ENCODE measurements around the gene TRAF3. TPM values are rescaled to one million over a fixed set of nuclear protein-coding genes. Genes with fewer than 3 reads are reported as not detected.

The TRAF3 gene
- total and polyA plus RNA-seq, 3 donors from 2014 or later, result 24.3 to 38.8 (median 38.2) TPM

- Histone ChIP-seq H3K9me3 (no peaks in the 10 kb centered on the region), H3K27ac (no peak overlapping the region), H3K4me3 (no peak overlapping the region), H3K36me3 (ENCODE audit: low read depth, missing control alignments) (no peaks in the 10 kb centered on the region), H3K4me1 (no peaks in the 10 kb centered on the region), H3K27me3 (no peaks in the 10 kb centered on the region)
- intact Hi-C loops (cut with DNase I; ENCODE audit: low total_unique reads), result no loop called here
- TF ChIP-seq POLR2A (IDR thresholded peaks at IDR 0.05), result no peak
- TF ChIP-seq CTCF (IDR thresholded peaks at IDR 0.05), result no peak
- DNase-seq, result no peak
- WGBS, 2 donors, result 18 to 52% methylated on average over 1 to 2 of the region's 2 CpGs
These were observed 18.0 kb downstream of the TRAF3 start for GRCh38 chr14:102795060-102795925.

- Histone ChIP-seq H3K27me3 (no peaks in the 10 kb centered on the region), H3K9me3 (no peaks in the 10 kb centered on the region), H3K4me3 (no peak overlapping the region), H3K36me3 (ENCODE audit: low read depth, missing control alignments) (no peaks in the 10 kb centered on the region), H3K4me1 (no peaks in the 10 kb centered on the region), H3K27ac (no peak overlapping the region)
- 81 to 86% methylated on average over 8 of the region's 8 CpGs for WGBS, 2 donors
- intact Hi-C loops (cut with DNase I; ENCODE audit: low total_unique reads), result no loop called here
- no peak for DNase-seq
- TF ChIP-seq CTCF (IDR thresholded peaks at IDR 0.05) (no peak), POLR2A (IDR thresholded peaks at IDR 0.05) (no peak)
These were observed 19.5 kb downstream of the TRAF3 start for GRCh38 chr14:102796661-102797190.

GRCh38 chr14:102798926-102799325 lies 21.7 kb downstream of the TRAF3 start:
- no peaks in the 10 kb centered on the region for H3K27me3 ChIP-seq
- no peak for DNase-seq
- H3K27ac ChIP-seq, result no peak overlapping the region
- no peak overlapping the region for H3K4me3 ChIP-seq
- H3K9me3 ChIP-seq, result no peaks in the 10 kb centered on the region
- H3K4me1 ChIP-seq, result peaks cover 3% of the 10 kb centered on the region
- intact Hi-C loops (cut with DNase I; ENCODE audit: low total_unique reads), result no loop called here
- TF ChIP-seq CTCF (IDR thresholded peaks at IDR 0.05), result no peak
- TF ChIP-seq POLR2A (IDR thresholded peaks at IDR 0.05), result no peak
- no peaks in the 10 kb centered on the region for H3K36me3 ChIP-seq (ENCODE audit: low read depth, missing control alignments)
- WGBS, 2 donors, result 88 to 90% methylated on average over 2 of the region's 2 CpGs

- TF ChIP-seq CTCF (IDR thresholded peaks at IDR 0.05) (no peak), POLR2A (IDR thresholded peaks at IDR 0.05) (no peak)
- intact Hi-C loops (cut with DNase I; ENCODE audit: low total_unique reads), result no loop called here
- Histone ChIP-seq H3K27ac (no peak overlapping the region), H3K4me3 (no peak overlapping the region), H3K36me3 (ENCODE audit: low read depth, missing control alignments) (no peaks in the 10 kb centered on the region), H3K27me3 (no peaks in the 10 kb centered on the region), H3K4me1 (peaks cover 5% of the 10 kb centered on the region), H3K9me3 (no peaks in the 10 kb centered on the region)
- no peak for DNase-seq
- 63 to 83% methylated on average over 8 of the region's 8 CpGs for WGBS, 2 donors
These were observed 22.7 kb downstream of the TRAF3 start for GRCh38 chr14:102799684-102800562.
